Measurements from ENCODE around the gene MDGA2. TPM values are rescaled to one million over a fixed set of nuclear protein-coding genes. Genes with fewer than 3 reads are reported as not detected.
A peak's percentile ranks its signal among the peaks of the same experiment; 100 is the strongest.
"Not testable (repeated sequence)": the region's sequence is repeated elsewhere in the genome, so short reads cannot be mapped to it uniquely, and the experiment has no call there.

MDGA2 gene
- total RNA-seq, 1 experiment from 2014 or later = not detected

DNA sequence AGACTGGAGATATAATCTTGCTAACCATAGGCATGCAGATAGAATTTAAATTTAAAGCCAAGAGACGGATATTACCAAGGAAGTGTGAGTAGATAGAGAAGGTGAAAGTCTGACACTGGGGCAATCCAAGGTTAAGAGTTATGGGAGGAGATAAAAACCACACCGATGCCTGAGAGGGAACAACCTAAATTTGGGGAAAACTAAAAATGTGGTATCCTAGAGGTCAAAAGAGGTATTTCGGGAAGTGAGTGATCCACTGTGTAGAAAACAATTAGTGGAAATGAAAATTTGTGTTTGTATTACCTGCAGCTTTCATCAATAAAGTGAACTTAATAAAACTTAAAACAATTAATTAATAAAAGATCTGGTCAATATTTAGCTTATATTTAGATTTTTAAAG, 754.9 kb downstream of the MDGA2 start:
- Histone ChIP-seq H3K9me3 (ENCODE audit: insufficient read depth, low read depth) (no peaks in the 10 kb centered on the region), H3K4me2 (no peak overlapping the region), H3K4me3 (no peak overlapping the region), H3K27ac (no peak overlapping the region), H3K4me1 (replicated peaks; ENCODE audit: insufficient read depth) (no peaks in the 10 kb centered on the region), H3K79me2 (ENCODE audit: low read depth) (no peaks in the 10 kb centered on the region), H4K20me1 (ENCODE audit: insufficient read depth) (no peaks in the 10 kb centered on the region), H3K9me2 (ENCODE audit: insufficient read depth) (peaks cover 5% of the 10 kb centered on the region; the same call in 1 of the 2 replicates), H3F3A (ENCODE audit: insufficient read depth, low read depth) (no peaks in the 10 kb centered on the region), H3K27me3 (ENCODE audit: insufficient read depth, low read depth) (no peaks in the 10 kb centered on the region), H3K36me3 (ENCODE audit: low read depth) (no peaks in the 10 kb centered on the region), H2AFZ (no peak overlapping the region)
- POLR2A ChIA-PET (ENCODE audit: unreplicated experiment) = no interaction called here
- no TSS peak for BruUV-seq (replicated peaks)
- no peak for DNase-seq
- intact Hi-C loops (cut with micrococcal nuclease; ENCODE audit: unreplicated experiment) = no loop called here
- TF ChIP-seq EZH2 (IDR thresholded peaks at IDR 0.05; ENCODE audit: low read depth) = no peak
- TF ChIP-seq, protein P1, sequence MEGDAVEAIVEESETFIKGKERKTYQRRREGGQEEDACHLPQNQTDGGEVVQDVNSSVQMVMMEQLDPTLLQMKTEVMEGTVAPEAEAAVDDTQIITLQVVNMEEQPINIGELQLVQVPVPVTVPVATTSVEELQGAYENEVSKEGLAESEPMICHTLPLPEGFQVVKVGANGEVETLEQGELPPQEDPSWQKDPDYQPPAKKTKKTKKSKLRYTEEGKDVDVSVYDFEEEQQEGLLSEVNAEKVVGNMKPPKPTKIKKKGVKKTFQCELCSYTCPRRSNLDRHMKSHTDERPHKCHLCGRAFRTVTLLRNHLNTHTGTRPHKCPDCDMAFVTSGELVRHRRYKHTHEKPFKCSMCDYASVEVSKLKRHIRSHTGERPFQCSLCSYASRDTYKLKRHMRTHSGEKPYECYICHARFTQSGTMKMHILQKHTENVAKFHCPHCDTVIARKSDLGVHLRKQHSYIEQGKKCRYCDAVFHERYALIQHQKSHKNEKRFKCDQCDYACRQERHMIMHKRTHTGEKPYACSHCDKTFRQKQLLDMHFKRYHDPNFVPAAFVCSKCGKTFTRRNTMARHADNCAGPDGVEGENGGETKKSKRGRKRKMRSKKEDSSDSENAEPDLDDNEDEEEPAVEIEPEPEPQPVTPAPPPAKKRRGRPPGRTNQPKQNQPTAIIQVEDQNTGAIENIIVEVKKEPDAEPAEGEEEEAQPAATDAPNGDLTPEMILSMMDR (conservative IDR thresholded peaks at IDR 0.05) = peak; percentile 26; the same call in 1 of the 2 replicates
- CTCF ChIA-PET = no interaction called here

DNA sequence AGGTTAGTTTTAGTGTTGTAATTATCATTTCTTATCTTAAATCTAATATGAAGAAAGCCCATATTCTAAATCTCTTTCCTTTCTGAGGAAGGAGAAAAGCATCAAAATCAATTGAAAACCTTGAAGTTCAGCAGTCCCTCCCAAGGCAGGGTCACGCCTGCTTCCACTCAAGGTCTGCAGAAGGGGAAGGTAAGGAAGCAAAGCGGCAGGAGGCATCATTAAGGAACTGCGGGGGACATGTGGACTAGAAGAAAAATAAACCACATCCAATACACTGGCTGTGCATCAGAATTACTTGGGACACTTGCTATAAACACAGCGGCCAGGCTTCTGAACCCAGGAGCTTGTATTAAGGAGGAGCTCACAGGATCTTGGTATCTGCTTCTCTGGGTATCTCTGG, 759.9 kb downstream of the MDGA2 start:
- H3K9me3 ChIP-seq (ENCODE audit: insufficient read depth, low read depth); H3K4me3 ChIP-seq; POLR2A ChIA-PET (ENCODE audit: unreplicated experiment); H3K9me2 ChIP-seq (ENCODE audit: insufficient read depth); H3K27me3 ChIP-seq (ENCODE audit: insufficient read depth, low read depth); H3K27ac ChIP-seq; H3K36me3 ChIP-seq (ENCODE audit: low read depth); H3K4me2 ChIP-seq; DNase-seq; CTCF ChIA-PET; H4K20me1 ChIP-seq (ENCODE audit: insufficient read depth); intact Hi-C loops (cut with micrococcal nuclease; ENCODE audit: unreplicated experiment); BruUV-seq (replicated peaks); H3K4me1 ChIP-seq (replicated peaks; ENCODE audit: insufficient read depth); H3K79me2 ChIP-seq (ENCODE audit: low read depth); H3F3A ChIP-seq (ENCODE audit: insufficient read depth, low read depth); H2AFZ ChIP-seq: not testable (repeated sequence)

DNA sequence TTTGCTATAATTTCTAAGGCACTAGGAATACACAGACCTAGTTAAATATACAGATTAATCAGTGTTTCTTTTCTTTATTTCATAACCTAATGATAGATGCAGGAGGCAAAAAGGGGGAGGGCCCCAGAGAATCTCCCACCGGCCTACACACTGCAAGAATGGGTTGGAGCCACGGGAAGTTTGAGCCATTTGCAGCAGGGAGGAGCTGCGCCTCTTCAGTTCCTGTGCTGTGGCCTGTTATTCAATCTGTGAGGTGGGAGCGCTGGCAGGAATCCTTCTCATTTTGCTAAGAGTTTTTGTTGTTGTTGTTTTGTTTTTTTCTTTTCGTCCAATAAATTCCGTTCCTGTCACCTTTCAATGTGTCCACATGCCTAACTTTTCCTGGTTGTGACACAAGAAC, 772.6 kb downstream of the MDGA2 start:
- Histone ChIP-seq H3K27ac (no peak overlapping the region), H3K4me2 (no peak overlapping the region), H3K36me3 (ENCODE audit: low read depth) (no peaks in the 10 kb centered on the region), H3K4me1 (replicated peaks; ENCODE audit: insufficient read depth) (no peaks in the 10 kb centered on the region), H2AFZ (no peak overlapping the region), H3K9me2 (ENCODE audit: insufficient read depth) (no peaks in the 10 kb centered on the region), H4K20me1 (ENCODE audit: insufficient read depth) (no peaks in the 10 kb centered on the region), H3F3A (ENCODE audit: insufficient read depth, low read depth) (no peaks in the 10 kb centered on the region), H3K9me3 (ENCODE audit: insufficient read depth, low read depth) (no peaks in the 10 kb centered on the region), H3K4me3 (no peak overlapping the region), H3K27me3 (ENCODE audit: insufficient read depth, low read depth) (no peaks in the 10 kb centered on the region), H3K79me2 (ENCODE audit: low read depth) (no peaks in the 10 kb centered on the region)
- ChIA-PET CTCF (no interaction called here), POLR2A (ENCODE audit: unreplicated experiment) (no interaction called here)
- TF ChIP-seq, protein P1 (conservative IDR thresholded peaks at IDR 0.05) = no peak
- no peak for TF ChIP-seq EZH2 (IDR thresholded peaks at IDR 0.05; ENCODE audit: low read depth)
- DNase-seq = no peak
- intact Hi-C loops (cut with micrococcal nuclease; ENCODE audit: unreplicated experiment) = no loop called here
- BruUV-seq (replicated peaks) = no TSS peak

DNA sequence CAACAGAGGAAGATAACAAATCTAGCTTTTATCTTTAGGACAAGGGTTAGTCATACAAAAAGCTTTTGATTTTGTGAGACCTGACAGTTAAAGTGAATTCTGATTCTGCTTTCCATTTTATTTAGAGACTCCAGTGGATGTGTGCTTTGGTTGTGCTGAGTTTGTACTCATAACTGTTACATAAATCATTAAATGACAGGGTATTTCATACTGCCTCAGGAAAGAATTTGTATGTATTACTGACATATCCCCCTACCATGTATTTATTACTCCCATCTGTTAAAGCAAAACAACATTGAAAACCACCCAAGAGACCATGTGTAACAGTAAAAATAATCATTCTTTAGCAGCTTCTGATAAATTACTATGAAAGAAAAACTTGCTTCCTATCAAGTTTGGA, 780.9 kb downstream of the MDGA2 start:
- CTCF ChIA-PET = no interaction called here
- no peak for DNase-seq
- H3F3A ChIP-seq (ENCODE audit: insufficient read depth, low read depth) = no peaks in the 10 kb centered on the region
- H2AFZ ChIP-seq = no peak overlapping the region
- no peaks in the 10 kb centered on the region for H3K79me2 ChIP-seq (ENCODE audit: low read depth)
- no peak overlapping the region for H3K4me3 ChIP-seq
- H3K4me1 ChIP-seq (replicated peaks; ENCODE audit: insufficient read depth) = no peaks in the 10 kb centered on the region
- H3K4me2 ChIP-seq = no peak overlapping the region
- POLR2A ChIA-PET (ENCODE audit: unreplicated experiment) = no interaction called here
- intact Hi-C loops (cut with micrococcal nuclease; ENCODE audit: unreplicated experiment) = no loop called here
- H3K27me3 ChIP-seq (ENCODE audit: insufficient read depth, low read depth) = no peaks in the 10 kb centered on the region
- no TSS peak for BruUV-seq (replicated peaks)
- no peak overlapping the region for H3K27ac ChIP-seq
- H3K36me3 ChIP-seq (ENCODE audit: low read depth) = no peaks in the 10 kb centered on the region
- no peaks in the 10 kb centered on the region for H3K9me2 ChIP-seq (ENCODE audit: insufficient read depth)
- no peaks in the 10 kb centered on the region for H4K20me1 ChIP-seq (ENCODE audit: insufficient read depth)
- TF ChIP-seq EZH2 (IDR thresholded peaks at IDR 0.05; ENCODE audit: low read depth) = no peak
- TF ChIP-seq, protein P1 (conservative IDR thresholded peaks at IDR 0.05) = no peak
- no peaks in the 10 kb centered on the region for H3K9me3 ChIP-seq (ENCODE audit: insufficient read depth, low read depth)
